Breast epithelium (tissue), 3 donors: ENCODE results near the gene CCDC12.

Experiments used
- CTCF ChIP-seq, 3 donors: fragments of 450-650 bp; IDR thresholded peaks; one replicate each; pipeline ENCODE4 v1.5.1; 2016 to 2017; ENCODE audit warnings: antibody characterized with exemption in 3 of 3, mild to moderate bottlenecking in 3 of 3, moderate library complexity in 3 of 3
- POLR2A ChIP-seq: fragments of 450-650 bp; IDR thresholded peaks from one replicate; pipeline ENCODE4 v1.6.1; 2016; ENCODE audit warnings: antibody characterized with exemption, mild to moderate bottlenecking, moderate library complexity

- TF ChIP-seq CTCF (IDR thresholded peaks at IDR 0.05), result no peak
- no peak for TF ChIP-seq POLR2A
These were observed 61.7 kb downstream of the CCDC12 start for GRCh38 chr3:46914849-46915248.
